ENCODE results near the gene BTBD8.

BTBD8 gene

DNA sequence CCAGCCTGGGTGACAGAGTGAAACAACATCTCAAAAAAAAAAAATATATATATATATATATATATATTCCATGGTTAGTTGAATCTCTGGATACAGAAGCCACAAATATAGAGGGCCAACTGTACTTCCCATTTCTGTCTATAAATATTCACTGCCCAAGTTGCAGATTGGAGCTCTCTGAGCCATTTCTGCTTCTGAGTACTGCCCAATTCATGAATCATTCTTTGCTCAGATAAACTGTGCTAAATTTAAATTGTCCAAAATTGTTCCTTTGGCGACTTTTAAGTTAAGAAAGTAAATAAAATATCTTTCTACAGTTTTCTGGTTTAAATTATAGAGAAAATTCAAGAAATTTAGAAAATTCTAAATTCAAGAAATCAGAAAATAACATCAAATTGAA lies 114.4 kb downstream of the BTBD8 start:
- DNase-seq = peak; percentile 6

- DNase-seq = peak; percentile 52
Observed at GRCh38 chr1:92201973-92202372, 121.8 kb downstream of the BTBD8 start.

DNA sequence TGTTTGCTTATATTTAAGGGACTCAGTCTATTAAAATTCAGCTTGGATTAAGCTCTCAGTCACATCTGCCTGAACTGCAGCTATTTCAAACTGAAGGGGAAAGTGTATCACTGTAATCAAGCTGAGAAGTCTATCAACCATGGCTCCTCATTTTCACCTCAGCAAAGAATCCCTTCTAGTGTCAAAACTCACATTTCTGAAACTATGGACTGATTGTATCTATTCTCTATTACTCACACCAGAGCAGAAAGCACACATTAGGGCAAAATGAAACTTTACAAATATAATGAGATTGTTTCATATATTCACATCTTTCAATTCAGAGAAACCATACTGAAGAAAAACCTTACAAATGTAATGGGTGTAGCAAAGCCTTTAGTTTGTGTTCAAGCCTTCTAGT lies 123.0 kb downstream of the BTBD8 start:
- no peak for DNase-seq

GRCh38 chr1:92210701-92211100 lies 130.6 kb downstream of the BTBD8 start:
- DNase-seq = peak; percentile 12

GRCh38 chr1:92211166-92211565 lies 131.0 kb downstream of the BTBD8 start:
- no peak for DNase-seq

DNA sequence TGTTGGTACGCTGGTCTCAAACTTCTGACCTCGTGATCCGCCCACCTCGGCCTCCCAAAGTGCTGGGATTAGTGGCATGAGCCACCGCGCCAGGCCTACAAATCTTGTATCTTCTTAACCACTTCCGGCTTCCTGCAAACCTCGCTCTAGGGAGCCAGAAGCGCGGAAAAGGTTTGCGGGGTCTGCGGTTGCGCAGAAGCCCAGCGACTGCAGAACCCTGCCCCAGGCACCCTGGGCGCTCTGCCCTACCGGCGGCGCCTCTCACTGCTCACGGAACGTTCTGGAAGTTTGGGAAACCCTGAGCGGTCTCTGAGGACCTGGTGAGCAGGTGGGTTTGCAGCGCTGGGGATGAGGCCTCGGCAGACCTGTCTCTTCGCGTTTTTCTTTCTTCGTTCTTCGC lies 137.6 kb downstream of the BTBD8 start, which contains the start of gene C1orf146:
Gene C1orf146 (plus strand): TSS at position 195 of the 400 bp plus-strand sequence. CDS start 13,506 bp downstream, outside the sequence.
- DNase-seq = no peak

- no peak for DNase-seq
Observed at GRCh38 chr1:92218559-92218958, 138.4 kb downstream of the BTBD8 start.

GRCh38 chr1:92219028-92219427 lies 138.9 kb downstream of the BTBD8 start:
- no peak for DNase-seq

DNA sequence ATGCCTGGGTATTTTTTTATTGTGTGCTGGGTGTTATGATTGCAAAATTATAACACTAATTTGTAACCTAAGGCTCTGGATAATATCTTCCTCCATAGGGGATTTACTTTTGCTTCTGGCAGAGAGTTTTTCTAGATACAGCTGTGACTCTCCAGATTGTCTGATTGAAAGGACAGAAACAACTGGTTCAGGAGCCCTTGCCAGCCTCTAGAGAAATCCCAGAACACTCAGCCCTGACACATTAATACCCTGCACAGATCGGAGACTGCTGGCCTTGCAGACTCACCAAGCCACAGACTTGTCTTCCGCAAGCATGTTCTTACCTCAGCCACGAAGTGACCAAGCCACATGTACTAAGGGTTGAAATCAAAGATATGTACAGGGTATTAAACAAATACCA lies 148.3 kb downstream of the BTBD8 start:
- no peak for DNase-seq

DNA sequence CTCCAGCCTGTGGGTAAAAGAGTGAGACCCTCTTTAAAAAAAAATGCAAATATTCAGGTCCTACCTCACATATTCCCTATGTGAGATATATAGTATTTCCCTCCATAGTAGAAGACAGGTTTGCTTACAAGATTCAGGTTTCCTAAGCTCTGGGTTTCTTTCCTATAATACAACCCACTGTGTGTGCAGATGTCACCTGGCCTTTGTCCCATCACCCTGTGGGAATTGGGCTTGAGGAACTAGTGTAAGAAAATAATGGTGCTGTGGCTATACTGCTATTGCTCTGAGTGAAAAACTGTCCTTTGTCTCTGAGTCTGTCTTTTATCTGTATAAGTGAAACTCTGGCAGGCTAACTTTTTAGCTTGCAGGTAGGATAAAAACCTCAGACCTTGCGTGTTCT lies 150.6 kb downstream of the BTBD8 start:
- DNase-seq = no peak

Measured in hematopoietic multipotent progenitor cell treated with erythropoietin and hydrocortisone succinate and interleukin-3 and kit ligand, for 4 days (in vitro differentiated cells).